Limb (tissue), 2 donors: ENCODE data around the gene NKD2.
"Not testable (repeated sequence)": the region's sequence is repeated elsewhere in the genome, so short reads cannot be mapped to it uniquely, and the experiment has no call there.

Experiments used
- DNase-seq, 2 donors: peaks; one replicate each; pipeline ENCODE4 v3.0.0-alpha.2; 2016; ENCODE audit errors: extremely low spot score in 2 of 2

The NKD2 gene

GRCh38 chr5:1056611-1057484, 48.2 kb downstream of the NKD2 start:
- no peak for DNase-seq

- DNase-seq = no peak
Observed at GRCh38 chr5:1057485-1058082, 49.0 kb downstream of the NKD2 start.

- no peak for DNase-seq
Observed at GRCh38 chr5:1058083-1058945, 49.7 kb downstream of the NKD2 start.

GRCh38 chr5:1058988-1059883, 50.6 kb downstream of the NKD2 start:
- DNase-seq = no peak

- no peak for DNase-seq
Observed at GRCh38 chr5:1059884-1060263, 51.3 kb downstream of the NKD2 start.

GRCh38 chr5:1060535-1060981, 52.0 kb downstream of the NKD2 start:
- no peak for DNase-seq

- DNase-seq = not testable (repeated sequence)
Observed at GRCh38 chr5:1061292-1061691, 52.7 kb downstream of the NKD2 start.

- no peak for DNase-seq
Observed at GRCh38 chr5:1061916-1062315, 53.3 kb downstream of the NKD2 start.

- DNase-seq = no peak
Observed at GRCh38 chr5:1062761-1063568, 54.4 kb downstream of the NKD2 start.

GRCh38 chr5:1063661-1064382, 55.2 kb downstream of the NKD2 start:
- DNase-seq = no peak

GRCh38 chr5:1064383-1065142, 56.0 kb downstream of the NKD2 start:
- no peak for DNase-seq

GRCh38 chr5:1065143-1065750, 56.6 kb downstream of the NKD2 start:
- no peak for DNase-seq

- no peak for DNase-seq
Observed at GRCh38 chr5:1065891-1066650, 57.5 kb downstream of the NKD2 start.

GRCh38 chr5:1066676-1067075, 58.1 kb downstream of the NKD2 start:
- DNase-seq = no peak

- DNase-seq = no peak
Observed at GRCh38 chr5:1067141-1068121, 58.8 kb downstream of the NKD2 start.

- no peak for DNase-seq
Observed at GRCh38 chr5:1068204-1068894, 59.7 kb downstream of the NKD2 start.
